HepG2 (cell line): ENCODE measurements around the gene MTF2. TPM values are rescaled to one million over a fixed set of nuclear protein-coding genes. Genes with fewer than 3 reads are reported as not detected.
"Not testable (repeated sequence)": the region's sequence is repeated elsewhere in the genome, so short reads cannot be mapped to it uniquely, and the experiment has no call there.

Experiments
- ATAC-seq: fragments of 200-7000 bp; cut with Tn5 transposase; 3 replicates; pipeline ENCODE4 v1.9.1; 2020; ENCODE audit warnings: mild to moderate bottlenecking, moderate library complexity
- BruUV-seq: library from RNA; stranded (reverse); fragments of 400-500 nt; replicated peaks from 2 replicates; lab custom pipeline; 2021; lab: Mats Ljungman, UMichigan
- CTCF ChIA-PET: fragments of 300-600 bp; formaldehyde crosslinking; extraction: SDS; loops from one replicate; lab custom pipeline; 2021; ENCODE audit warnings: low total read pairs, inconsistent platforms, low intra/inter-chr PET ratio; lab: Yijun Ruan, JAX
- POLR2A ChIA-PET: fragments of 350-600 bp; sonication (Branson Sonifier 250); formaldehyde crosslinking; loops from one replicate; lab custom pipeline; 2020; ENCODE audit warnings: antibody characterized with exemption, inconsistent platforms; lab: Yijun Ruan, JAX
- DNase-seq: peaks from one replicate; pipeline ENCODE4 v3.0.0-alpha.2; 2015; ENCODE audit warnings: low spot score
- FAIRE-seq: peaks from 3 replicates; lab custom pipeline; 2011; peaks lifted over from hg19 to GRCh38; lab: Jason Lieb, UNC
- H2AFZ ChIP-seq: one replicate; pipeline ENCODE4 v1.6.1; 2011; ENCODE audit warnings: low read length, inconsistent platforms
- H3K27ac ChIP-seq: fragments of 300-600 bp; 3 replicates; pipeline ENCODE4 v1.8.0; 2011; ENCODE audit warnings: mixed run types, mild to moderate bottlenecking, mixed read lengths, low read length, inconsistent platforms; ENCODE audit not compliant: insufficient read depth; ENCODE audit errors: extremely low read length
- H3K27me3 ChIP-seq, 2 experiments: fragments of 200-600 bp in 1 of 2; 2 replicates in 1 of 2; 3 replicates in 1 of 2; pipeline versions ENCODE4 v1.6.0 to v1.8.0; 2011; ENCODE audit warnings: low read length in 2 of 2, mild to moderate bottlenecking in 2 of 2, moderate library complexity in 2 of 2, inconsistent platforms in 1 of 2; ENCODE audit not compliant: insufficient read depth in 2 of 2, control insufficient read depth in 1 of 2
- H3K36me3 ChIP-seq, 2 experiments: fragments of 200-600 bp in 1 of 2; replicated peaks in 1 of 2; 2 replicates in 1 of 2; 3 replicates in 1 of 2; pipeline versions ENCODE4 v1.5.1 to v1.8.0; 2011; ENCODE audit warnings: low read length in 2 of 2, inconsistent platforms in 1 of 2; ENCODE audit not compliant: insufficient read depth in 2 of 2, control insufficient read depth in 1 of 2
- H3K4me1 ChIP-seq: 2 replicates; pipeline ENCODE4 v1.5.1; 2012; ENCODE audit warnings: low read length, inconsistent platforms; ENCODE audit not compliant: insufficient read depth
- H3K4me2 ChIP-seq: 2 replicates; pipeline ENCODE4 v1.6.0; 2011; ENCODE audit warnings: low read depth, low read length, inconsistent platforms
- H3K4me3 ChIP-seq, 3 experiments: fragments of 200-600 bp in 1 of 3; sonication (generic), shearing (Covaris generic) in 1 of 3; replicated peaks in 1 of 3; 2 replicates each; pipeline ENCODE4 v1.5.1; 2011 to 2016; ENCODE audit warnings: low read length in 3 of 3, inconsistent platforms in 2 of 3, low read depth in 2 of 3, mild to moderate bottlenecking in 2 of 3, control low read depth in 1 of 3, mixed read lengths in 1 of 3; ENCODE audit not compliant: insufficient read depth in 1 of 3
- H3K79me2 ChIP-seq: one replicate; pipeline ENCODE4 v1.6.1; 2011; ENCODE audit warnings: low read length, inconsistent platforms; ENCODE audit not compliant: insufficient read depth
- H3K9ac ChIP-seq: 2 replicates; pipeline ENCODE4 v1.6.0; 2011; ENCODE audit warnings: mild to moderate bottlenecking, low read depth, low read length, inconsistent platforms; ENCODE audit not compliant: insufficient read depth
- H3K9me3 ChIP-seq: 2 replicates; pipeline ENCODE4 v1.5.1; 2012; ENCODE audit warnings: mild to moderate bottlenecking, low read length
- H4K20me1 ChIP-seq: 2 replicates; pipeline ENCODE4 v1.6.0; 2011; ENCODE audit warnings: inconsistent platforms, mild to moderate bottlenecking, low read length, moderate library complexity; ENCODE audit not compliant: insufficient read depth
- NFE2 ChIP-seq: sonication (generic); formaldehyde crosslinking; IDR thresholded peaks from 2 replicates; pipeline ENCODE4 v1.4.0; 2020; ENCODE audit warnings: missing genetic modification reagents
- PLRG1 ChIP-seq: fragments of 450-650 bp; conservative IDR thresholded peaks from 2 replicates; pipeline ENCODE4 v1.6.1; 2016
- ZNF317 ChIP-seq: sonication (generic); formaldehyde crosslinking; IDR thresholded peaks from 2 replicates; pipeline ENCODE4 v1.5.0; 2020; ENCODE audit warnings: mild to moderate bottlenecking, missing genetic modification reagents
- WGBS: methylation state at CpG from one replicate; pipeline ENCODE4 v1.1.6; 2017; ENCODE audit warnings: low lambda C conversion rate; 5-methylcytosine and 5-hydroxymethylcytosine counted together
- in situ Hi-C: cut with HindIII; loops from 2 replicates; pipeline ENCODE4 v1.10.0; 2017; ENCODE audit warnings: low pct_unique_long_range_greater_than_20kb; ENCODE audit not compliant: extremely low pct_ligation_motif_present
- intact Hi-C: fragments of 100-400 bp; cut with micrococcal nuclease; formaldehyde crosslinking; loops from one replicate; pipeline ENCODE4 v1.10.0; 2022; ENCODE audit not compliant: unreplicated experiment
- polyA plus RNA-seq, 8 experiments: library from polyadenylated mRNA; depleted of rRNA in 3 of 8; stranded (reverse) in 7 of 8; unstranded in 1 of 8; fragments of >200 nt; fragmentation: Illumina TruSeq in 4 of 8; extraction: Trizol in 4 of 8; gene quantifications; 2 replicates each; pipeline versions ENCODE4 v1.2.1 to v1.2.3, GENCODE V29; 2011 to 2016; ENCODE audit warnings: low read depth in 4 of 8, missing spikeins in 1 of 8, mixed read lengths in 1 of 8; ENCODE audit not compliant: insufficient read depth in 1 of 8
- total RNA-seq, 5 experiments: library from RNA; depleted of rRNA; stranded (reverse); fragments of >200 nt; fragmentation: Illumina TruSeq; extraction: Trizol; gene quantifications; 2 replicates each; pipeline ENCODE4 v1.2.3, GENCODE V29; 2016; ENCODE audit warnings: low read depth in 1 of 5
- TF ChIP-seq, protein P1 (sequence below), 2 experiments: fragments of 450-650 bp in 1 of 2; sonication (generic) in 1 of 2; formaldehyde crosslinking; IDR thresholded peaks; 2 replicates each; pipeline versions ENCODE4 v1.5.0 to v1.8.0; 2020 to 2022; ENCODE audit warnings: mild to moderate bottlenecking in 1 of 2, missing genetic modification reagents in 1 of 2
- TF ChIP-seq, protein P2 (sequence below): sonication (generic); formaldehyde crosslinking; IDR thresholded peaks from 2 replicates; pipeline ENCODE4 v1.4.0; 2020; ENCODE audit warnings: missing genetic modification reagents, borderline replicate concordance
- TF ChIP-seq, protein P3 (sequence below), 2 experiments: sonication (generic) in 1 of 2; formaldehyde crosslinking in 1 of 2; IDR thresholded peaks; 2 replicates each; pipeline versions ENCODE4 v1.4.0 to v1.6.1; 2016 to 2020; ENCODE audit warnings: borderline replicate concordance in 1 of 2, low read depth in 1 of 2, mild to moderate bottlenecking in 1 of 2, missing genetic modification reagents in 1 of 2

The MTF2 gene
- total and polyA plus RNA-seq, 2 of the 13 experiments (the other 11 are each of a cell fraction or from before 2014, with no cell fraction given), result 48.7 to 53.9 TPM

DNA sequence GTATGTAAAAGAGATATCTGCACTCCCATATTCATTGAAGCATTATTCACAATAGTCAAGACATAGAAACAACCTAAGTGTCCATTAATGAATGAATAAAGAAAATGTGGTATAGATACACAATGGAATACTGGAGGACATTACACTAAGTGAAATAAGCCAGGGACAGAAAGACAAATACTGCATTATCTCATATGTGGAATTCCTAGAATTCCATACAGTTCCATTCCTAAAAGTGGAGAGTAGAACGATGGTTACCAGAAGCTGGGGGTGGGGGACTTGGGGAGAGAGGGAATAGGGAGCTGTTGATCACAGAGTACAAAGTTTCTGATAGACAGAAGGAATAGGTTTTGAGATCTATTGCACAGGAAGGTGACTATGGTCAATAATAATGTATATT, 93.7 kb downstream of the MTF2 start (continued):
- TF ChIP-seq, protein P1, sequence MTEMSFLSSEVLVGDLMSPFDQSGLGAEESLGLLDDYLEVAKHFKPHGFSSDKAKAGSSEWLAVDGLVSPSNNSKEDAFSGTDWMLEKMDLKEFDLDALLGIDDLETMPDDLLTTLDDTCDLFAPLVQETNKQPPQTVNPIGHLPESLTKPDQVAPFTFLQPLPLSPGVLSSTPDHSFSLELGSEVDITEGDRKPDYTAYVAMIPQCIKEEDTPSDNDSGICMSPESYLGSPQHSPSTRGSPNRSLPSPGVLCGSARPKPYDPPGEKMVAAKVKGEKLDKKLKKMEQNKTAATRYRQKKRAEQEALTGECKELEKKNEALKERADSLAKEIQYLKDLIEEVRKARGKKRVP (CRISPR knock-in tag; IDR thresholded peaks at IDR 0.05), result no peak
- TF ChIP-seq, protein P2, sequence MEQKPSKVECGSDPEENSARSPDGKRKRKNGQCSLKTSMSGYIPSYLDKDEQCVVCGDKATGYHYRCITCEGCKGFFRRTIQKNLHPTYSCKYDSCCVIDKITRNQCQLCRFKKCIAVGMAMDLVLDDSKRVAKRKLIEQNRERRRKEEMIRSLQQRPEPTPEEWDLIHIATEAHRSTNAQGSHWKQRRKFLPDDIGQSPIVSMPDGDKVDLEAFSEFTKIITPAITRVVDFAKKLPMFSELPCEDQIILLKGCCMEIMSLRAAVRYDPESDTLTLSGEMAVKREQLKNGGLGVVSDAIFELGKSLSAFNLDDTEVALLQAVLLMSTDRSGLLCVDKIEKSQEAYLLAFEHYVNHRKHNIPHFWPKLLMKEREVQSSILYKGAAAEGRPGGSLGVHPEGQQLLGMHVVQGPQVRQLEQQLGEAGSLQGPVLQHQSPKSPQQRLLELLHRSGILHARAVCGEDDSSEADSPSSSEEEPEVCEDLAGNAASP (CRISPR knock-in tag), result no peak
- TF ChIP-seq NFE2 (CRISPR knock-in tag) (no peak), PLRG1 (no peak), ZNF317 (no peak)
- TF ChIP-seq, protein P3, sequence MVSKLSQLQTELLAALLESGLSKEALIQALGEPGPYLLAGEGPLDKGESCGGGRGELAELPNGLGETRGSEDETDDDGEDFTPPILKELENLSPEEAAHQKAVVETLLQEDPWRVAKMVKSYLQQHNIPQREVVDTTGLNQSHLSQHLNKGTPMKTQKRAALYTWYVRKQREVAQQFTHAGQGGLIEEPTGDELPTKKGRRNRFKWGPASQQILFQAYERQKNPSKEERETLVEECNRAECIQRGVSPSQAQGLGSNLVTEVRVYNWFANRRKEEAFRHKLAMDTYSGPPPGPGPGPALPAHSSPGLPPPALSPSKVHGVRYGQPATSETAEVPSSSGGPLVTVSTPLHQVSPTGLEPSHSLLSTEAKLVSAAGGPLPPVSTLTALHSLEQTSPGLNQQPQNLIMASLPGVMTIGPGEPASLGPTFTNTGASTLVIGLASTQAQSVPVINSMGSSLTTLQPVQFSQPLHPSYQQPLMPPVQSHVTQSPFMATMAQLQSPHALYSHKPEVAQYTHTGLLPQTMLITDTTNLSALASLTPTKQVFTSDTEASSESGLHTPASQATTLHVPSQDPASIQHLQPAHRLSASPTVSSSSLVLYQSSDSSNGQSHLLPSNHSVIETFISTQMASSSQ (IDR thresholded peaks at IDR 0.05; ENCODE audit: low read depth), result no peak
- TF ChIP-seq, protein P3 (CRISPR knock-in tag; IDR thresholded peaks at IDR 0.05; ENCODE audit: borderline replicate concordance), result no peak

- H3K9ac ChIP-seq, H4K20me1 ChIP-seq, in situ Hi-C loops, H3K4me2 ChIP-seq, H3K27ac ChIP-seq, POLR2A ChIA-PET, FAIRE-seq, BruUV-seq, ATAC-seq, H3K9me3 ChIP-seq, intact Hi-C loops, H2AFZ ChIP-seq, DNase-seq, H3K27me3 ChIP-seq, H3K4me3 ChIP-seq, CTCF ChIA-PET: not testable (repeated sequence)
- 99% methylated on average over 3 of the region's 3 CpGs for WGBS
- Histone ChIP-seq H3K79me2 (peaks cover 90% of the 10 kb centered on the region), H3K36me3 (peaks cover 4 to 11% of the 10 kb centered on the region in 2 experiments; a peak in 3 of 5 replicates), H3K4me1 (peaks cover 59% of the 10 kb centered on the region)
Observed at GRCh38 chr1:93174638-93175037, 95.6 kb downstream of the MTF2 start.
